Stimulated activated CD4-positive, alpha-beta T cell treated with anti-CD3 and anti-CD28 coated beads, Interleukin-1b, Interleukin-23, amount 100 ng/mL, for 1 hour (primary cell): ENCODE data around the gene DCUN1D3.

Source experiments
- DNase-seq, 2 donors: peaks; one replicate each; pipeline ENCODE4 v3.0.0-alpha.2; 2020; ENCODE audit warnings: low read depth in 2 of 2

Gene DCUN1D3

DNA sequence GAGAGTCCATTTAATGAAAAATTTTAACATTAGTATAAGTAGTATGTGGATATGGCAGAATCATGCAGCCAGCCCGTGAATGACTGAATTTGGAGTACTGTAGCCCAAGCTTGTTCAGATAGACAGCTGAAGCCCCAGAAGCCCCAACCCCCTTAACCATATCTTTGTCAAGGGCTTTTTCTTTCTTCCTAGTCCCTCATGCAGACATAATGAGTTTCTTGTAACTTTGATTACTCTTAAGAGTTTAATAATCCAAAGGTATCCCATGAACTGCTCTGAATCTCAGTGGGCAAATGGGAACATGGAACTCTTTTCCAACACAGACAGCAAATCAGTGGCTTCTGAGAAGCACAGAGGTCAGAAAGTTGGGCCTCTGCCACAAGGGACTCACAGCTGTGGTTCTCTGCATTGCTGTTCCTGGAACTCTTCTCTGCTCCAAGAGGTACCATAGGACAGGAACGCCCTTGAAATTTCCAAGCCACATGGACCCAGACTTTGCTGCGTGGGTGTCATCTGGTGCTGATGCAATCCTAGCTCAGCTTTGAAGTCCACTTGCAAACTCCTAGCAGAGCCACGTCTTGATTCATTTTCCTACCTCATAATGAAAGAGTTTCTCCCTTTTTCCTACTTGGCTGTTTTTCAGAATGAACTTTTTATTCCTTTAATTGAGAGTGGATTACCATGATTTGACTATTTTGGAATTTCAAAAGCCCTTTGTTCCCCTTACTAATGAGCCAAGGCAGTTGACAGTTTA is 18.5 kb upstream of the DCUN1D3 start:
- no peak for DNase-seq

DNA sequence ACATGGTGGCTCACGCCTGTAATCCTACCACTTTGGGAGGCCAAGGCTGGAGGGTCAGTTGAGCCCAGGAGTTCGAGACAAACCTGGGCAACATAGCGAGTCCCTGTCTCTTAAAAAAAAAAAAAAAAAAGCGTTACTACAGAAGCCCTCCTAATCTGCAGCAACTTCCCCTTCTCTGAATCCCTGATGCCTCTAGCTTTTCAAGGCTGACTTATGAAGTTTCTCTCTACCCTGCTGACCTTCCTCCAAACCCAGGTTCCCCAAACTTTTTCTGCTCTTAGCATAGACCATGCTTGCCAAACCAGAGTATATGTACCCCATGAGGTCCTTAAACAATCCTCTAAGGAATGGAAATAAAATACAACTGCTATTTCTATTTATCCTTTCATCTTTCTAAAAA is 16.8 kb upstream of the DCUN1D3 start:
- DNase-seq: no peak

DNA sequence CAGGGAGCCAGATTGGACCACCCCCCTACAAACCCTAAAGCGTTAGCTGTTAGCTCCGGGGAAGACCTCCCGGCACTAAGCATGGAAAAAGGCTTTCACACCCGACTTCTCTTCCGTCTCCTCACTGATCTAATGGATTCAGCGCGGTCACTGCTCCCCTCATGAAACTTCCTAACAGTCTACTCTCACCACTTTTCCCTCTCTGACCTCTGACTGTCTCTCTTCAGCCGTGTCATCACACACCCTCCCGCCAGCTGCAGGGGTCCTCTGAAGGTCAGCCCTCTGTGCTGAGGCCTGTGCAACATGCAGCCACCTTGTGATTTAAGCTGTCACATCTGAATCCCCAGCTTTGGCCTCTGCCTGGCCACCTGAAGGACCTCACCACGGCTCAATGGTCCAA is 16.1 kb upstream of the DCUN1D3 start:
- no peak for DNase-seq

DNA sequence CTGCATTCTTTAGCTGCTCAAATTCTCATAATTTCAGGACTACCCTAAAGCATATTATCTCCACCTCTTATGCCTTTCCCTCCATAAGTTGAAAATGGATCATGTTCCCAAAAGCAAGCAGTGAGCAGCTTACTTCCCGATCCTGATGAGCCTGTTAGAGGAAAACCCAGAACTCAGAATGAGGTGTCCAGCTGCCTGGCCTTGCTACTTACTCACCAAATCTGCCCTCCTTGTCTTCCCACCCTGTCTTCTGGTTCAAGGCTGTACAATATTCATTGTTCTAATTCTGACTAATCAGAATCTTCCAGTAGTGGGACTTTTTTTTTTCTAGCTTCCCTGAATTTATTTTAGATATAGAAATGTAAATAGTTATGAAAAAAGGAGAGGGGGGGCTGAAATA is 11.2 kb upstream of the DCUN1D3 start:
- no peak for DNase-seq

DNA sequence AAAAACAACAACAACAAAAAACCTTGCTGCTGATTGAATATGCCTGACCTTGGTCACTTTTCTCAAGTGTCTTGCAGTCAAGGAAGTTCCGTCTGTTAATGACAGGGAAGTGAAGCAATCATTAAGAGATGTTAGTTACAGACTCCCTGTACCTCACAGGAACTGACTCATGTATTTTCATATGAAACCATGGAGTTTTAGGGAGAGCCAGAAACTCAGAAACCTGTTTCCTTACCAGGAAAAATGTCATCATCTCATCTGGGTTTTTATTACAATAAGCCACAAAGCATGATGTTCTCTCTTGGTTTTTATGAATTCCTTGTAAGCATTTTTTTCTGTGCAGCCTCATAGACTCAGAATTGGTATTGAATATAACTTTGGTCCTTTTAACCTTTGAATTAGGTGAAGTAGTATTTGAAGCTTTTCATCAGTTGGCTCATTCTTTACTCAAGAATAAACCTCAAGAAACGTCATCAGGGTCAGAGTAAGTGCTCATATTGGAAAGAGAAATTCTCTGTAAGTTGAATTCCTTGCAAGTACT is 10.7 kb upstream of the DCUN1D3 start:
- no peak for DNase-seq

DNA sequence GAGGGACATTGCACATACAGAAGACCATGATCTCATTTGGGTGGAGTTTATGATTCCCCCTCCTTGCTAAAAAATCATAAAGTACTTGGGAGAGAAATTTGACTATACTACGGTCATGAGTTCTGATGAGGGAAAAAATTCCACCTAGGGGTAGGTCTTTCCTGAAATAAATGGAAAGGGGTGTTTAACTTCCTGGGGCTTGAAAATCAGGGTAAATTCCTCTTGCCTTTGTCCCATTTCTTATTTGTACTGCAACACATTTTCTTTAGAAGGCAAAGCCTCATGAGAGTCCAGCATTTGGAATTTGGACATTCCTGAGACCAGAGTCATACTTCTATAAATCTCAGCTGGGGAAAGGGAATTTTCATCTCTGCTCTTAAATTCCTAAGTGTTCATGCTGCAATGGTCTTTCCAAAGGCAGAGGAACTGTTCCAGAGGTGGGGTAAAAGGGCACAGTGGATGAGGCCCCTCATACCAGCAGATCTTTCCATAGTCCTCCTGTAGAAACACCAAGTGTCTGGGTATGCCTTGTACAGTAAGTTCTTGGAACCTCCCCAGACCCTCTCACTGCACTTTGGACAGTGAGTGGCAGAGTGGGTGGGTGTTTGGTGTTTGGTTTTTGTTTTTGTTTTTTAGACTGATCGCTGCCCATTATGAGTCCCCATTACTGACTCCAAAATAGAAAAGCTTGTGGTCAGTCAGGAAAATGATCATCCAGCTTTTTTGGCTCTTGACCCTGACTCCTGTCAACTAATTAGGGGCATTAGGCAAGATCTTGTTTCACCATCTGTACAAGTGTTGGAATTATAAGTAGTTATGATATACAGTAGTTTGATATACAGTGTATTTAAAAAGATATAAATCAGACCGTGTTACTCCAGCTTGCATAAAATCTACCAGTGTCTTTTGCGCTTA is 6.4 kb upstream of the DCUN1D3 start:
- no peak for DNase-seq

DNA sequence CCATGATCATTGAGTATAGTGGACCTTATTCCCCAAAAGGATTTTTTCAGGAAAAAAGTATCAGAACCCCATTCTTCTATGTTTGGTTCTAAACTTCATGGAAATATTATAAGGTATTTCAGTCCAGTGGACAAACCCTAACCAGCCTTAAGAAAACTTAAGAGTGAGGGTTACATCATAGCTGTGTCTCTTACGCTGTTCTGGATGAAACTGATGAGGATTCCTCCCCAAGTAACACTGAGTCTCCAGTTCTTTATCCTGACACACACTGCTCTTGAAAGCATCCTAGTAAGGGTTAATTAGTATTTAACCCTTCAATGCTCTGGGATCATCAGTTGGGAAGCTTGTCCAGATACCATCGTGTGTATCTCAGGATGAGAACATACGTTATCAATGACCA is 5.4 kb upstream of the DCUN1D3 start:
- no peak for DNase-seq

DNA sequence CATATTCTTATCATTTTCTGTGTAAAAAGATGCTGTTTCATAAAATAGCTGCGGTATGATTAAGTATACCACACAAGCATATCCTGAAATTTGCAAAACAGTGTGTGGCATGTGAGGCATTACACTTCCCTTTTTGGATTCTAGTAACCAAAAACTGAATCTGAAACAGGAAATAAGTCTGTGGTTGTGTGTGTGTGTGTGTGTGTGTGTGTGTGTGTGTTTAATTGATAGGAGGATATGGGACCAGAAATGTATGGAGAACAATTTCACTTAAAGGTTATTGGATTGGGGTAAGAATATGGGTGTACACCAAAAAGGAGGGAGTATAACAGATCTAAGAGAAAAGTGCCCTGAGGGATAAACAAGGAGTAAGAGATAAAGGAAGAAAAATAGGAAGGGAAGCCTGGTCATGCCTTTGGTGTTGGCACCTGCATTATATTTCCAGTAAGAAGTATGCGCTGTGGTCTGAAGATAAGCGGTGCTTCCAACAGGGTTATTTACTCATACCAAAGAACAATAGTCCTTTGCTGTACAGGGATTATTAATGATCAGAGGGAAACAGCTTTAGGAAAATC is 4.4 kb upstream of the DCUN1D3 start:
- no peak for DNase-seq

DNA sequence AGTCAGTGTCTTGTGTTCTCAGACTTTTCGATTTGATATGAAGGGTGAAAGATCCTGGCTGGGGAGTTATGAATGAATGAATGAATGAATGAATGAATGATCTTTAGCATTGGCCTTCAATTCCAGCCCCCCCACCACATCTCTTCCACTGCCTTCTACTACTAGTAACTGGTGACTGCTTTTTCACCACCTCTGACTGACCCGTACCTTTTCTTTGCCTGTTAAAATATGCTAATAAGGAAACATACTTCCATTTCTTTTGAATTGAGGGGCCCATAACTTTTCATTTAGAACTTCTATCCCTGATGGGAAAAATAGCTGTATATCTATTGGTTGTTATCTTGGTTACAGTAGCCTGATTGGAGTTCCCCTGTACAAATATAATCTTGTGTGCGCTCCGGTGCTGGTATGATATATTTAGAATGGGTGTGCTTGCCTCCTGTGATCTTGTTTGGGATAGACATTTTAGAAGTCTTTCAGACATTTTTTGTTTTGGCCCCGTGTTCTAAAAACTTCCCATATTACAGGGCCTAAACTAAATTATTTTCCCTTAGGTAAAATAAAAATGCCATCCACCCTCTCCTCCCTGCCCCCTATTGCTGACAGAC is 3.8 kb upstream of the DCUN1D3 start:
- DNase-seq: no peak

DNA sequence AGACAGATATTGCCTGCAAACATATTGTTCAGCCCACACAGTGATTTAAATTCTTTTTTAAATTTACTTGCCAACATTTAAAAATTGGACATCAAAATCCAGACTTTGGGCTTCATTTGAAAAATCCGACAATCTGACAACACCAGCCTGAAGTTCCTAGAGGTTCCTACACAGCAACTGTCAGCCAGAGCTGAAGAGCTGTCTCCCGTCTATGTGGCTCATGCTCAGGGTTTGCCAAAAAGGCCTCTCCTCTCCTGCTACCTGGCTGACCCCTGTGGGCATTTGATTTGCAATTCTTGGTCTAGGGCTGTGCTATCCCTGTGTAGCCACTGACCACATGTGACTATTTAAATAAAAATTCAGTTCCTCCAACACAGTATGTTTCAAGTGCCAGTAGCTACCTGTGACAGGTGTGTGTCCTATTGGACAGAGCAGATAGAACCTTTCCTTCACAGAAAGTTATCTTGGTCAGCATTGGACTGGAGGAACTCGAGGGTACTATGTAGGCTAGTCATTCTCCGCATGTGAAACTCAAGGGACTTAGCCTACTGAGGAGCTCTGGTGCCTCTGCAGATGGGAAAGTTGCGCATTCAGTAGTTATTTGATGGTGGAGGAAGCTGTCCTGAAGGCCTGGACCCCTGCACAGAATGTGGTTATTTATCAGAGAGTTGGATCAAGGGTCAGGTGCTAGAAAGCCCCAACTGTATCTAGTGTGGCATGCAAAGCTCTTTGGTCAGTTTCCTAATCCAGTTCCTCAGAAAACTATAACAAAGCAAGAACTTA is 3.1 kb upstream of the DCUN1D3 start:
- no peak for DNase-seq

DNA sequence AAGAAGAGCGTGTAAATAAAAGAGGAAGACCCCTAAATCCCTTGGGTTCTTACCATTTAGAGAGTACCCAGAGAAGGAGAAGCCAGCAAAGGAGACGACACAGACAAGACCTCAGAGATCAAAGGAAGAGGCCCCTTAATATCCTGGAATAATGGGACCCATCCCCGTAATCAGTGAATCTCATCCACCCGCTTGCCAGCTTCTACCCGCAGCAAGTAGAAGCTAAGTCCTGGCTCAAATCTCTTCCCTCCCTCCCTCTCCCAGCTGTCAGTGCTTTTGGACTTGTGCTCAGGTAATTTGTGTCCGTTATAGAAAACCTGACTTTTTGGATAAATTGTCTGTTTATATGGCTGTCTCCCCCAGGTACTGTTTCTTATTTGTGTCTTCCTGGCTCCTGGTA is 2.3 kb upstream of the DCUN1D3 start:
- no peak for DNase-seq

DNA sequence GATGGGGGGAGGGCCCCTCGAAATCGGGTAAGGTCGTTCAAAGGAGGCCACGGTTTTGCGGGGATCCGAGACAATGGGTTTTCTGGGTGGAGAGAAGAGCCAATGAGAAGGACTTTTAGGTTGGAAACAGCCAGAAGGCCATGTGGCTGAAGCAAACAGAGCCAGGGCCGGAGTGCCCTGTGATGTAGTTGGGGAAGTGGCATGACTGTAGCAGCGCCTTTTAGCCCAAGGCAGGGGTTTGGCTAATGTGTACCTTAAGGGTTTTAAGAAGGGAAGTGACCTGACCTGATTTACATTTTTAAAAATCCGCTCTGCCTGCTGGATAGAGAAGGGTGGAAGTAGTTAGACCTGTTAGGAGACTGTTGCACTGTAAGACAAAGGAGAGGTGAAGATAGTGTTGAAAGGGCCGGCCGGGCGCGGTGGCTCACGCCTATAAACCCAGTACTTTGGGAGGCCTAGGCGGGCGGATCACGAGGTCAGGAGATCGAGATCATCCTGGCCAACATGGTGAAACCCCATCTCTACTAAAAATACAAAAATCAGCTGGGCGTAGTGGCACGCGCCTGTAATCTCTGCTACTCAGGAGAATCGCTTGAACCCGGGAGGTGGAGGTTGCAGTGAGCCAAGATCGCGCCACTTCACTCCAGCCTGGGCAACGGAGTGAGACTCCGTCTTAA is 1.4 kb upstream of the DCUN1D3 start:
- no peak for DNase-seq

DNA sequence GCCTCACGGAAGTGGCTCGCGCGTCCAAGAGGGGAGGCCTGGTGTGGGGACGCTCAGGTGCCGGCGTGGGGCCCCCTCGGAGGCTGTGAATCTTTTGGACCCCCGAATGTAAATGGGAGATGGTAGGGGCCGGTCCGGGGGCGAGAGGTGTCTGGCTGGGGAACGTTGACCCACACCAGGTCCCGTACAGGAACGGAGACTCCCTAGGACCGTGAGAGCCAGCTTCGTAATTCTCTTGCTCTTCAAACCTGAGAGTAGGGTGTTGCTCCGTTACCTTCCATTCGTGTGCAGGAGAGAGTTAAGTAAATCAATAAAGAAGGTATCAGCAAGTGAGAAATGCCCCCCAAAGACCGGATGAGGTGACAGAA is 894 bp upstream of the DCUN1D3 start:
- DNase-seq: no peak

DNA sequence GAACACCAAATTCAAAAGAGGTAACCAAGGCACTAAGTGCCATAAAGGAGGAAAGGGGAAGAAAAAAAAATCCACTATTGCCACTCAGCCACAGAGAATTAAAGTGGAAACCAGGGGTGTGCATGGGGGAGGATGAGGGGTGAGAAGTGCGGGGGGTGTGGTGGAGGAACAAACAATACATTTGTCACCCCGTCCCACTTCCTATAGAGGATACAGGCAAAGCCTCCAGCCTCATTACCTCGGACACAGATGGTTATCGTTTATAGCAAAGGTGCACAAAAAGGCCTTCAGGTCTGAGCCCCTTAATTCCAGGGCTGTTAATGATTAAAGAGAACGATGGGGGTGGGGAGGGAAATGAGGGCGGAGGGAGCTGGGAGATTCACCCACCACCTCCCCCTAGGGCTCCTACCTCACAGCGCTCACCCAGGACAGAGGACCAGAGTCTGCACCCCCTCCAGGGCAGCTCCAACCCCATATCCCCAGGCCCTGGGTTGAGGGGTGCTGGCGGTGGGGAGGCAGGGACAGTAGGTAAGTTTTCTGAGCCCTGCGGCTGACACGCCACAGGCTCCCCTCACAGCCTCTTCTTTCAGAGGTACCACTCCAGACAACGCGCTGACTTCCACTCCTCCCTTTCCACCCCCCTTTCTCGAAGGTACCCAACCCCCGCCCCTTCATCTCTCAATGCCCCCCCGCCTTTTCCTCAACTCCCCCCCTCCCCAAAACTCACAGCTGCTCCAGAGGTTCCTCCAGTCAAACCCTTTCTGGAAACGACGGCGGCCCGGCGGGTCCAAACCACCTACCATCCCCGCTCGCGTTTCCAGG is 470 bp downstream of the DCUN1D3 start:
- DNase-seq: no peak

DNA sequence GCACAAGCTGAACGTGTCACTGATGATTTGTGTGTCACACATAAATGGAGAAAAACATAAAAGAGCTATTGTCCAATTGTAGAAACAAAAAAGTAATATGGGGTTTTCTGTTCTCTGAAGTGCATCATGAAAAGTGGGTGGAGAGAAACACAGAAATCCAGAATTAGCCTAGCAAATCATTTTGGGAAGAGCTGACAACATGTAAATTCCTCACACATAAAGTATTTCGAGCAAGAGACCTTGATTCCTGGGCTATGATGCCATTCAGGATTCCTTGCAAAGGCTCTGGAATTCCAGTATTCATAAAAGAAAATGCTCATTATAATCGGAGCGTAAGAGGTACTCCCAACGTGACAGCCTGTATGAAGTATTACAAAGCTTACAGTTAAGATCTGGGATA is 1.1 kb downstream of the DCUN1D3 start:
- no peak for DNase-seq

DNA sequence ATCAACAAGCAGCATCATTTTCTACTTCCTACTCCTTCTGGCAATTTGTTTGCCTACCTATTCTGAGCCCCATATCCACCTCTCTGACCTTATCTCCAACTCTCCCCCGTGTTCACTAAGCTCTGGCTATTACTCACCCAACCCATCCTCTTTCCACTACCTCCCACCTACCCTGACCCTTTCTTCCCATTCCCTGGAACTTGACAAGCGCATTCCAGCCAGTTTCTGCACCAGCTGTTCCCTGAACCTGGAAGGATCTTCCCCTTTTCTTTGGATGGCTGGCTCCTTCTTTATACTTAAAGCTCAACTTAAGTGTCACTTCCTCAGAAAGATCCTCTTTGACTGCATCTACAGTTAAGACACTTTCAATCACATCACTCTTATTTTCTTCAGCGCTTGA is 2.2 kb downstream of the DCUN1D3 start:
- DNase-seq: no peak

DNA sequence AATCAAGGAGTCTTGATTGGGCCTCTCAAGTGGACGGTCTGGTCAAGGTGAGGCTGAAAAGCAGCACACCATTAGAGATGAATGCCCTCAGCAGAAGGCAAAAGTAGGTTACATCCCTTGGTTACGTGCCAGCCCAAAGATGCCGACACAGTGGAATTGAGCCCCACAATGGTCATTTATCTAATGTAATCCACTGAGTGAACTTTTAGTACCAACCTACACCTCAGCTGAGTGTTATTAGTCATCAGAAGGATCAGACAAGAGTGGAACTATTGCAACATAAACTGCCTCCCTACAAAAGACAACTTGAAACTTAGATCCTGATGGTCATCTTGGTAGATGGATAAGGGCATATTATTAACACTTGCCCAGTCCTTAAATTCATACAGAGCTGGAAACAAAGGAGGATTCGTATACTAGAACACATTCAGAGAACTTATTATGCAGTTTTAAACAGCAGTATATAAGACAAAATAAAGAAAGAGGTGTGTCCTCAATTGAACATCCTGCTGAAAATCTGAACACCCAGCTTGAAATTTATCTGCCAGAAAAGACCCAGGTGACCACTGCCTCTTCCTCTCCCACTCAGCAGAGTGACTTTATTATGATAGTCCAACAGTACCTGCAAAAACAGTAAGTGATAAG is 2.8 kb downstream of the DCUN1D3 start:
- no peak for DNase-seq

DNA sequence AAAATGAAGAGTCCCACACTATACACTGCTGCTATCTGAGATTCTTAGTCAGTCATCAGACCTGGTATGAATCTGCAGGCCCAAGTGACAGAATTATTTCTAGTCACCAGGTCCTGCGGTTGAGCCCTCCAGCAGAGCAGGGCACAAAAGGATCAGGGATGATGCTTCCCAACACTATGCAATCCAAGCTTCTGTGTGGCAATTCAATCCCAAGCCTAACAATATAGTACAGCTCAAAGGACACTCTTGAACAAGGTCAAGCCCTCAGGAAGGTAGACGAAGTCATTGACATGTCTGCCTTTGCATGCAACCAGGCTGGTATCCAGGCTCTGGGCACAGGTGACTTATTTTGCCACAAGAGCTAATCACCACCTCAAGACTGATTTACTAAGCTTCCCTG is 5.8 kb downstream of the DCUN1D3 start:
- DNase-seq: no peak

DNA sequence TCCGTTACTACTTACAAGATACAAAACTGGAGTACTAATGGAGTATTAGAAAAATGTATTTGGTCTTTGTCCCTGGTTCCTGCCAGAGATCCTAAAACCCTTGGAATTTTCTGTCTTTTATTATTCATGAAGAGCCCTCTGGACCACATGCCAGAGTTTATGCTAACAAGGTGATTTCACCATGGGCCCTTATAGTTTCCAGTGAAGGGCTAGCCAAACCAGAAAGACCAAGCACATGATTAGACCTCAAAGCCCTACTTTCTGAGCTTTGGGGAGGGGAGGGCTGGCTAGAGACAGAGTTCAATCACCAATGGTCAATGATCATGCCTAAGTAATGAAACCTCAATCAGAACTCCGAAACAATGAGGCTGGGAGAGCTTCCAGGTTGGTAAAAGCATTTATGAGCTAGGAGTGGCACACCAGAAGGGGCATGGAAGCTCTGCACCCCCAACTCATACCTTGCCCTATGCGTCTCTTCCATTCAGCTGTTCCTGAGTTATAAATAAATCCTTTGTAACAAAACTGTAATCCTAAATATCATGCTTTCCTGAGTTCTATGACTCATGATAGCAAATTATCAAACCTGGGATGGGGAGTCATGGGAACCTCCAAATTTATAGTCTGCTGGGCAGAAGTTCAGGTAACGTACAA is 10.4 kb downstream of the DCUN1D3 start:
- no peak for DNase-seq
